ENCODE data around the gene PGBD5.

DNA sequence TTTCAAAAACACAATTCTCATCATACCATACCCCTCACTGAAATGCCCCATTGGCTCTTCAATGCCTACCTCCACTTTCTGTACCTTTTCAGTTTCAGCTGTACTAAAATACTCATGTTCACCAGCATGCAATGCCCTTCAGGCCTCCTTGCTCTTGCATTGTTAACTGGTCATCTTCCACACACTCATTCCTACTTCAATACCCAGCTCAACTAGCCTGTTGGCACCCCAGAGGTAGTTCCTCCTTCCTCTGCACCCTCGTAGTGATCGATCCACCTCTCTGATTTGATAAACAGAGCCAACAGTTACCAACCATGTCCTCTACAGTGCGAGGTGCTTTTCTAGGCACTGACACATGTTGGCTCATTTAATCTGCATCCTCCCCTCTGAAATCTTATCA is 46.7 kb downstream of the PGBD5 start:
- TF ChIP-seq, protein P1, sequence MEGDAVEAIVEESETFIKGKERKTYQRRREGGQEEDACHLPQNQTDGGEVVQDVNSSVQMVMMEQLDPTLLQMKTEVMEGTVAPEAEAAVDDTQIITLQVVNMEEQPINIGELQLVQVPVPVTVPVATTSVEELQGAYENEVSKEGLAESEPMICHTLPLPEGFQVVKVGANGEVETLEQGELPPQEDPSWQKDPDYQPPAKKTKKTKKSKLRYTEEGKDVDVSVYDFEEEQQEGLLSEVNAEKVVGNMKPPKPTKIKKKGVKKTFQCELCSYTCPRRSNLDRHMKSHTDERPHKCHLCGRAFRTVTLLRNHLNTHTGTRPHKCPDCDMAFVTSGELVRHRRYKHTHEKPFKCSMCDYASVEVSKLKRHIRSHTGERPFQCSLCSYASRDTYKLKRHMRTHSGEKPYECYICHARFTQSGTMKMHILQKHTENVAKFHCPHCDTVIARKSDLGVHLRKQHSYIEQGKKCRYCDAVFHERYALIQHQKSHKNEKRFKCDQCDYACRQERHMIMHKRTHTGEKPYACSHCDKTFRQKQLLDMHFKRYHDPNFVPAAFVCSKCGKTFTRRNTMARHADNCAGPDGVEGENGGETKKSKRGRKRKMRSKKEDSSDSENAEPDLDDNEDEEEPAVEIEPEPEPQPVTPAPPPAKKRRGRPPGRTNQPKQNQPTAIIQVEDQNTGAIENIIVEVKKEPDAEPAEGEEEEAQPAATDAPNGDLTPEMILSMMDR (conservative IDR thresholded peaks at IDR 0.05; ENCODE audit: low read length): no peak
- no peak for TF ChIP-seq EZH2phosphoT487 (IDR thresholded peaks at IDR 0.05; ENCODE audit: borderline replicate concordance, low read depth, low read length)

All from OCI-LY7 (cell line).